Measurements from ENCODE around the gene ZNF609.

DNA sequence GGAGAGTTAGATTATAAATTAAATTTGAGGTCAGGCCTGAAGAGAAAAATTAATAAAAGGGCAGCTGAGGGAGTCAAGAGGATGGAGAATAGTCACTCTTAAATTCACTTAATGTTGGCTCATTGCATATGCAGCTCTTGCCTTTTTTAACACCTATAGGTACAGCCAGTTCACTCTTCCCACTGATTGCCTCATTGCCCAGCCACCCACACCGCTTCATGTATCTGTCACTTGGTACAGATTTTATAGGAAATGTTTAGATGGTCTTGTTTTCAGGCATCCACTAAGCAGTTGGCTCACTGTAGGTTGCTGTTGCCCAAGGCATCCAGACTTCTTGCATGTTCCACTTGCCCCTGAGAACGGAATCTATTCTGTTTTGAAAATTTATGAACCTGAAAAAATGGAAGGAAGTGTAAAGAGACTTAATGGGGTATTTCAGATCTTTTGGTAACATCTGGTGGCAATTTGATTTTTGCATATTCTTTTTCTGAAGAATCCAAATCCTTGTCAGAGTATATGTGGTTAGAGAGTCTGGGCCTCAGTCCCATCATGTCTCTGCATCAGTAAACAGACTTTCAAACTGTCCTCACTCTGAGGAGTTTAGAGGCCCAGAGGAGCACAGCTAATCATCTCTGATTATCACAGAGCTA is 163.1 kb downstream of the ZNF609 start:
- TF ChIP-seq POLR2A (IDR thresholded peaks at IDR 0.05; ENCODE audit: low read depth), result no peak
- TF ChIP-seq, protein P1, sequence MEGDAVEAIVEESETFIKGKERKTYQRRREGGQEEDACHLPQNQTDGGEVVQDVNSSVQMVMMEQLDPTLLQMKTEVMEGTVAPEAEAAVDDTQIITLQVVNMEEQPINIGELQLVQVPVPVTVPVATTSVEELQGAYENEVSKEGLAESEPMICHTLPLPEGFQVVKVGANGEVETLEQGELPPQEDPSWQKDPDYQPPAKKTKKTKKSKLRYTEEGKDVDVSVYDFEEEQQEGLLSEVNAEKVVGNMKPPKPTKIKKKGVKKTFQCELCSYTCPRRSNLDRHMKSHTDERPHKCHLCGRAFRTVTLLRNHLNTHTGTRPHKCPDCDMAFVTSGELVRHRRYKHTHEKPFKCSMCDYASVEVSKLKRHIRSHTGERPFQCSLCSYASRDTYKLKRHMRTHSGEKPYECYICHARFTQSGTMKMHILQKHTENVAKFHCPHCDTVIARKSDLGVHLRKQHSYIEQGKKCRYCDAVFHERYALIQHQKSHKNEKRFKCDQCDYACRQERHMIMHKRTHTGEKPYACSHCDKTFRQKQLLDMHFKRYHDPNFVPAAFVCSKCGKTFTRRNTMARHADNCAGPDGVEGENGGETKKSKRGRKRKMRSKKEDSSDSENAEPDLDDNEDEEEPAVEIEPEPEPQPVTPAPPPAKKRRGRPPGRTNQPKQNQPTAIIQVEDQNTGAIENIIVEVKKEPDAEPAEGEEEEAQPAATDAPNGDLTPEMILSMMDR (IDR thresholded peaks at IDR 0.05), result no peak
